ENCODE data around the gene HS1BP3. TPM values are rescaled to one million over a fixed set of nuclear protein-coding genes. Genes with fewer than 3 reads are reported as not detected.

HS1BP3 gene
- total RNA-seq, 1 donor from 2014 or later = 23.1 TPM

GRCh38 chr2:20671036-20671735, 20.3 kb upstream of the HS1BP3 start:
- no peak for DNase-seq (ENCODE audit: extremely low spot score in 2 of 2)
- H3K4me3 ChIP-seq = peak overlapping the region; percentile 57 to 60
- peaks cover 43% of the 10 kb centered on the region for H3K4me1 ChIP-seq
- no peaks in the 10 kb centered on the region for H3K36me3 ChIP-seq
- no peaks in the 10 kb centered on the region for H3K9me3 ChIP-seq
- peak overlapping the region; percentile 87 for H3K27ac ChIP-seq
- H3K27me3 ChIP-seq = no peaks in the 10 kb centered on the region
- no peak for TF ChIP-seq POLR2A (IDR thresholded peaks at IDR 0.05)
- no peak for TF ChIP-seq CTCF (IDR thresholded peaks at IDR 0.05)
- TF ChIP-seq POLR2AphosphoS5 (IDR thresholded peaks at IDR 0.05; ENCODE audit: insufficient read depth in 1 of 2, low read depth in 1 of 2) = peak in 1 of 2 donors; percentile 35
- intact Hi-C loops (cut with DNase I) = no loop called here

GRCh38 chr2:20670315-20671035, 19.6 kb upstream of the HS1BP3 start:
- Histone ChIP-seq H3K27me3 (no peaks in the 10 kb centered on the region), H3K4me1 (peaks cover 43% of the 10 kb centered on the region), H3K9me3 (no peaks in the 10 kb centered on the region), H3K27ac (peak overlapping the region; percentile 87), H3K36me3 (no peaks in the 10 kb centered on the region), H3K4me3 (peak overlapping the region; percentile 57 to 60)
- no peak for DNase-seq (ENCODE audit: extremely low spot score in 2 of 2)
- TF ChIP-seq POLR2AphosphoS5 (IDR thresholded peaks at IDR 0.05; ENCODE audit: insufficient read depth in 1 of 2, low read depth in 1 of 2) (no peak), CTCF (IDR thresholded peaks at IDR 0.05) (no peak), POLR2A (IDR thresholded peaks at IDR 0.05) (no peak)
- intact Hi-C loops (cut with DNase I) = no loop called here

- no peak for TF ChIP-seq CTCF (IDR thresholded peaks at IDR 0.05)
- TF ChIP-seq POLR2AphosphoS5 (IDR thresholded peaks at IDR 0.05; ENCODE audit: insufficient read depth in 1 of 2, low read depth in 1 of 2) = peak in 1 of 2 donors; percentile 33
- DNase-seq (ENCODE audit: extremely low spot score in 2 of 2) = no peak
- Histone ChIP-seq H3K27me3 (no peaks in the 10 kb centered on the region), H3K36me3 (no peaks in the 10 kb centered on the region), H3K27ac (peak overlapping the region; percentile 87), H3K4me3 (peak overlapping the region; percentile 57 to 60), H3K9me3 (no peaks in the 10 kb centered on the region), H3K4me1 (peaks cover 43% of the 10 kb centered on the region)
- intact Hi-C loops (cut with DNase I) = loop anchor here (10.0 kb wide), 1 partner anchor 445 kb away; no protein-coding TSS in a partner anchor
Measured at GRCh38 chr2:20669562-20670314, 18.8 kb upstream of the HS1BP3 start.

- DNase-seq (ENCODE audit: extremely low spot score in 2 of 2) = no peak
- TF ChIP-seq POLR2AphosphoS5 (IDR thresholded peaks at IDR 0.05; ENCODE audit: insufficient read depth in 1 of 2, low read depth in 1 of 2) (no peak), CTCF (IDR thresholded peaks at IDR 0.05) (no peak), POLR2A (IDR thresholded peaks at IDR 0.05) (no peak)
- no peaks in the 10 kb centered on the region for H3K36me3 ChIP-seq
- H3K27ac ChIP-seq = peak overlapping the region; percentile 87
- peaks cover 43% of the 10 kb centered on the region for H3K4me1 ChIP-seq
- no peaks in the 10 kb centered on the region for H3K9me3 ChIP-seq
- H3K27me3 ChIP-seq = no peaks in the 10 kb centered on the region
- H3K4me3 ChIP-seq = peak overlapping the region; percentile 57 to 60
- intact Hi-C loops (cut with DNase I) = loop anchor here (10.0 kb wide), 1 partner anchor 446 kb away; no protein-coding TSS in a partner anchor
Measured at GRCh38 chr2:20668871-20669475, 18.1 kb upstream of the HS1BP3 start.
